Measurements from ENCODE around the gene ZNF23.

- TF ChIP-seq CTCF (IDR thresholded peaks at IDR 0.05): no peak
- no peak for TF ChIP-seq POLR2A (IDR thresholded peaks at IDR 0.05)
These were observed 35.8 kb downstream of the ZNF23 start for GRCh38 chr16:71426069-71426879.

All from adrenal gland (tissue), 5 donors.